Measurements from ENCODE around the gene MUC20. TPM values are rescaled to one million over a fixed set of nuclear protein-coding genes. Genes with fewer than 3 reads are reported as not detected.
"Not testable (repeated sequence)": the region's sequence is repeated elsewhere in the genome, so short reads cannot be mapped to it uniquely, and the experiment has no call there.

Gene MUC20
- polyA plus RNA-seq, 1 experiment: 0.48 TPM

DNA sequence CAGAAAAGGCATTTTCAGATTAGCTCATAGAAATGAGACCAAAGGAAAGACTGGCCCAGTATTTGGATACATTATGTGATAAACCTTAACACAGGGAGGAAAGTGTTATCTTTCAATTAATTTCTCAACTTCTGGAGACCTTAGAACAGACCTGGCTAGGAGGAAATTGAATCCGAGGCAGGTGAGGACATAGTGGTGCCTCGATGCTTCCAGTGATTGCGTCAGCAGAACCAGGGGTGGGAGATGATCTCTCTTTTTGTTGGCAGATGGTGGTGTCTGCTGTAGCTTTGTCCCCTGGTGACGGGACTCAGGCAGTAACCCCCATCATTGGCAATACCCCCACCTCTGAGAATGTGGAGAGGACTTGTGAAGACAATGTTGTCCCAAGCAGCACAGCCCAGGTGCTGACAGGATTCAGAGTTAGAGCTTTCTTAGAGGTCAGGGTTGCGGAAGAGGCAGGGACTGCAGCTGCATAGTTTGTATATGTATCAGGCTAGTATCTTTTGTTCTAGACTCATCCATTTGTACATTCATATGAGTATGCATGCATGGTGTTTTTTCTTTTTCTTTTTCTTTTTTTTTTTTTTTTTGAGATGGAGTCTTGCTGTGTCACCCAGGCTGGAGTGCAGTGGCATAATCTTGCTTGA, 27.9 kb upstream of the MUC20 start:
- Histone ChIP-seq H3K4me3 (ENCODE audit: low read depth, low read length) (no peak overlapping the region), H3K27me3 (ENCODE audit: control insufficient read depth, insufficient read depth, low read length) (no peaks in the 10 kb centered on the region), H3K36me3 (ENCODE audit: control insufficient read depth, insufficient read depth, low read length) (peaks cover 22% of the 10 kb centered on the region)
- POLR2A ChIA-PET: no interaction called here
- TF ChIP-seq, protein P1, sequence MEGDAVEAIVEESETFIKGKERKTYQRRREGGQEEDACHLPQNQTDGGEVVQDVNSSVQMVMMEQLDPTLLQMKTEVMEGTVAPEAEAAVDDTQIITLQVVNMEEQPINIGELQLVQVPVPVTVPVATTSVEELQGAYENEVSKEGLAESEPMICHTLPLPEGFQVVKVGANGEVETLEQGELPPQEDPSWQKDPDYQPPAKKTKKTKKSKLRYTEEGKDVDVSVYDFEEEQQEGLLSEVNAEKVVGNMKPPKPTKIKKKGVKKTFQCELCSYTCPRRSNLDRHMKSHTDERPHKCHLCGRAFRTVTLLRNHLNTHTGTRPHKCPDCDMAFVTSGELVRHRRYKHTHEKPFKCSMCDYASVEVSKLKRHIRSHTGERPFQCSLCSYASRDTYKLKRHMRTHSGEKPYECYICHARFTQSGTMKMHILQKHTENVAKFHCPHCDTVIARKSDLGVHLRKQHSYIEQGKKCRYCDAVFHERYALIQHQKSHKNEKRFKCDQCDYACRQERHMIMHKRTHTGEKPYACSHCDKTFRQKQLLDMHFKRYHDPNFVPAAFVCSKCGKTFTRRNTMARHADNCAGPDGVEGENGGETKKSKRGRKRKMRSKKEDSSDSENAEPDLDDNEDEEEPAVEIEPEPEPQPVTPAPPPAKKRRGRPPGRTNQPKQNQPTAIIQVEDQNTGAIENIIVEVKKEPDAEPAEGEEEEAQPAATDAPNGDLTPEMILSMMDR (IDR thresholded peaks at IDR 0.05; ENCODE audit: insufficient read depth, low read depth, low read length): no peak
- CTCF ChIA-PET: no interaction called here
- DNase-seq (ENCODE audit: low read depth): no peak

DNA sequence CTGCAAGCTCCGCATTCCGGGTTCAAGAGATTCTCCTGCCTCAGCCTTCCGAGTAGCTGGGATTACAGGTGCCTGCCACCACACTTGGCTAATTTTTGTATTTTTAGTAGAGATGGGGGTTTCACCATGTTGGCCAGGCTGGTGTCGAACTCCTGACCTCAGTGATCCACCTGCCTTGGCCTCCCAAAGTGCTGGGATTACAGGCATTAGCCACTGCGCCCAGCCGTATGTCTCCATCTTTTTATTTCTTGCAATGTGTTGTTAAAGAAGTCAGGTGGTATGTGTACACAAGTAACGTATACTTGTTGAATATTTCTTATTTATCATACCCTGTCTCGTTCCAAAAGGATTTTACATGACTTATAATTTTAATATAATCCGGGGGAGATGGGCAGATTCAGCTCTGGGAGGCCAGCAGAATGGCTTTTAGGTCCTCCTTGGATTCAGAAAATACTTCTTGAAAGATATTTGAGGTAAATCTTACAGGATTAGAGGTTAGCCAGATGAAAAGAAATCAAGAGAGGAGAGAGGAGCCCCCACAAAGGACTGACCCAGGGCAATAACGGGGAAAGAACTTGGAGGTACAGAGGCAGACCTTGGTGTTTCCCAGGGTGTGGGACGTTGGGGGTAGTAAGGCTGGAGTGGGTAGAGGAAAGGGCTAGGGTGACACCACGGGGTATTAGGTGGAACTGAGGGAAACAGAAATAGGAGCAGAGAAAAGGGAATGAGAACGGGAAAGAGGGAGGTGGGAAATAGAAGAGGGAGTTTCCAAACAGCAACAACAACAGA, 27.2 kb upstream of the MUC20 start:
- TF ChIP-seq, protein P1 (IDR thresholded peaks at IDR 0.05; ENCODE audit: insufficient read depth, low read depth, low read length): no peak
- peaks cover 22% of the 10 kb centered on the region for H3K36me3 ChIP-seq (ENCODE audit: control insufficient read depth, insufficient read depth, low read length)
- no peak overlapping the region for H3K4me3 ChIP-seq (ENCODE audit: low read depth, low read length)
- no peak for DNase-seq (ENCODE audit: low read depth)
- CTCF ChIA-PET: no interaction called here
- POLR2A ChIA-PET: no interaction called here
- no peaks in the 10 kb centered on the region for H3K27me3 ChIP-seq (ENCODE audit: control insufficient read depth, insufficient read depth, low read length)

- peaks cover 22% of the 10 kb centered on the region for H3K36me3 ChIP-seq (ENCODE audit: control insufficient read depth, insufficient read depth, low read length)
- CTCF ChIA-PET; DNase-seq (ENCODE audit: low read depth); H3K27me3 ChIP-seq (ENCODE audit: control insufficient read depth, insufficient read depth, low read length); H3K4me3 ChIP-seq (ENCODE audit: low read depth, low read length); POLR2A ChIA-PET: not testable (repeated sequence)
These were observed 26.3 kb upstream of the MUC20 start for GRCh38 chr3:195694217-195695076.

DNA sequence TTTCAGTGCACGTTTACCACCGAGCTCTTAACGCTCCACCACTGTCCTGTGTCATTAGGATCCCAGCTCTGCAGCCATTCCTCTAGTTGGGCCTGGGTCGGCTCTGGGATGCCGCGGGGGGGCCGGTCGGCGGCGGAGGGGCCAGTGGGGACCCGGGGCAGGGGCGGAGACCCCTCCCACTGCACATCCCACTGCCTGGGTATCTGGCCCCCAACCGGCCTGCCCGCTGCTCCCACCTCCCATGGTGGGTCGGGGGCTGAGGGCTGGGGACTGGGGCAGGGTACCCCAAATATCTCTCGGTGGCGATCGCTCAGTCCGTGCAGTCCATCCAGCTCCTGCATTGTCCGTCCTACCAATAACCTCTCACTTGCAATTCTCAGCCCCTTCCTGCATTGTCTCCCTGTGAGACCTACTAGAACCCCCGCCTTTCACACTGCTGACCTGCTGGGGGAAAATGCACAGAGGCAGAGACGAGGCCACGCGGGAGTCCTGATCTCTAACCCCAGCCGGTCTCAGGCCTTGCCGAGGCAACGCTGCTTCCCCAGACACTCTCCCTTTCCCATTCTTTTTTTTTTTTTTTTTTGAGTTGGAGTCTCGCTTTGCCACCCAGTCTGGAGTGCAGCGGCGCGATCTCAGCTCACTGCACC, 24.0 kb upstream of the MUC20 start:
- no peak for DNase-seq (ENCODE audit: low read depth)

More for the DNA sequence above, 24.0 kb upstream of the MUC20 start:
- H3K27me3 ChIP-seq (ENCODE audit: control insufficient read depth, insufficient read depth, low read length): no peaks in the 10 kb centered on the region
- ChIA-PET CTCF (interaction anchor here (1.1 kb wide), 1 partner anchor 154 kb away, joined by 3 read pairs; no protein-coding TSS in a partner anchor), POLR2A (no interaction called here)
- TF ChIP-seq, protein P1 (IDR thresholded peaks at IDR 0.05; ENCODE audit: insufficient read depth, low read depth, low read length): no peak
- H3K4me3 ChIP-seq (ENCODE audit: low read depth, low read length): no peak overlapping the region
- peaks cover 19% of the 10 kb centered on the region for H3K36me3 ChIP-seq (ENCODE audit: control insufficient read depth, insufficient read depth, low read length)

Measured in BJ (cell line).